Hematopoietic multipotent progenitor cell treated with erythropoietin and hydrocortisone succinate and interleukin-3 and kit ligand, for 6 days (in vitro differentiated cells): ENCODE results near the gene MSANTD7.
"Not testable (repeated sequence)": the region's sequence is repeated elsewhere in the genome, so short reads cannot be mapped to it uniquely, and the experiment has no call there.

Source experiments
- DNase-seq: peaks from one replicate; pipeline ENCODE4 v3.0.0-alpha.2; 2015

MSANTD7 gene

GRCh38 chr10:14837757-14838581 lies at the start of gene MSANTD7, which contains the start of the genes CDNF and HSPA14:
MSANTD7 (plus strand) TSS chr10:14838306; CDS start chr10:14842285, 3,979 bp downstream.
CDNF (minus strand) TSS chr10:14838037; CDS start chr10:14837946, 91 bp downstream.
HSPA14 (plus strand) TSS chr10:14838306; CDS start chr10:14838403, 97 bp downstream.
- DNase-seq, result peak; percentile 100

GRCh38 chr10:14798636-14799035 lies 39.5 kb upstream of the MSANTD7 start:
- peak; percentile 5 for DNase-seq

- DNase-seq, result no peak
Observed at GRCh38 chr10:14800397-14800796, 37.7 kb upstream of the MSANTD7 start.

- peak; percentile 8 for DNase-seq
Observed at GRCh38 chr10:14801723-14802122, 36.4 kb upstream of the MSANTD7 start.

DNA sequence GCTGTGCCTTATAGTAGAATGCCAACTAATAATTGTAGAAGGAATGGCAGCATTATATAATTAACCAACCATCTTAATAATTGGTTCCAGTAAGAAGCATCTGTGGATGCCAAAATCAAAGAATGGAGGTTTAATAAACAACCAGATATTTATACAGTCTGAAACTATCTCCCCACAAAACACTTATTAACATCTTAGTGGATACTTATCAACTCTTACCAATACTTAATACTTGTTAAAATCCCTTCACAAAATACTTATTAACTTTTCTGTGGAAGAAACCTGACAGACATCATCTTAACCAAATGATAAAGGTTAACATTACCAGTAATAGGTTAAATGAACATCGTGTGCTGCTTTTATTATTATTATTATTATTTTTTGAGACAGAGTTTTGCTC lies 34.3 kb upstream of the MSANTD7 start:
- DNase-seq, result no peak

GRCh38 chr10:14806318-14806717 lies 31.8 kb upstream of the MSANTD7 start:
- no peak for DNase-seq

- no peak for DNase-seq
Observed at GRCh38 chr10:14810969-14811953, 26.8 kb upstream of the MSANTD7 start.

DNA sequence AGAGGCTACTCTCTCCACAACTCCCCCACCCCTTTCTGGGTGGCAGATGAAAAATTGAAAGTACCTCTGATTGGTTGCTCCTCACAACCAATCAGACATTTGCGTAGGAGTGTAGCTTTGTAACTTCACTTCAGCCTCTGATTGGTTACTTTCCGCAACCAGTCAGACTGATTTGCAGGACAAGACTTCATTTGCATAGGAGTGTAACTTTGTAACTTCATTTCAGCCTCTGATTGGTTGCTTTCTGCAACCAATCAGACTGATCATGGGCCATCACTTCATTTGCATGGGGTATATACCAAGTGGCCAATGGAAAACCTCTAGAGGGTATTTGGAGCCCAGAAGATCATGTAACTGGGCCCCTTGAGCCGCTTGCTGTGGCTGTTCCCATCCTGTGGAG lies 25.8 kb upstream of the MSANTD7 start:
- no peak for DNase-seq

DNA sequence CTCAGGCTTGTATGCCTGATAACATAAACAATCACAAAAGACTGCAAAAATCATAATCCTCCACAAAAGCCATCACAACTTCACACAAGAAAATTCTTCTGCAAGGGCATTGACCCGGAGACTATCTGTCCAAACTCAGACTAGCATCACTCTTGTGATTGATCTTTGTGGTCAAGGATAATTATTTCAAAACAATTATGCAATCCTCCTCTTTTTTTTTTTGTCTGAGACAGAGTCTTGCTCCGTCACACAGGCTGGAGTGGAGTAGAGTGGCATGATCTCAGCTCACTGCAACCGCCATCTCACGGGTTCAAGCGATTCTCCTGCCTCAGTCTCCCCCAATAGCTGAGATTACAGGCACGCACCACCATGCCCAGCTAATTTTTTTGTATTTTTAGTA lies 22.4 kb upstream of the MSANTD7 start:
- no peak for DNase-seq

DNA sequence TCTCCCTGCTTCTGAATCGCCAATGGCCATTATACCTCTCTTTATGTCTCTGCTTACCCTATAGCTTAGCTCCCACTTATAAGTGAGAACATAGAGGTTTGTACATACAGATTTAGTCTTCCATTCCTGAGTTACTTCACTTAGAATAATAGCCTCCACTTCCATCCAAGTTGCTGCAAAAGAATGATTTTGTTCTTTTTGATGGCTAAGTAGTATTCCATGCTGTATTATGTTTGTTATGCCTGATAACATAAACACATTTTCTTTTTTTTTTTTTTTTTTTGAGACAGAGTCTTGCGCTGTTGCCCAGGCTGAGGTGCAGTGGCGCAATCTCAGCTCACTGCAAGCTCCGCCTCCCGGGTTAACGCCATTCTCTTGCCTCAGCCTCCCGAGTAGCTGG lies 21.4 kb upstream of the MSANTD7 start:
- DNase-seq, result not testable (repeated sequence)

- no peak for DNase-seq
Observed at GRCh38 chr10:14820010-14820774, 17.9 kb upstream of the MSANTD7 start.

GRCh38 chr10:14820775-14821154 lies 17.3 kb upstream of the MSANTD7 start:
- no peak for DNase-seq

DNA sequence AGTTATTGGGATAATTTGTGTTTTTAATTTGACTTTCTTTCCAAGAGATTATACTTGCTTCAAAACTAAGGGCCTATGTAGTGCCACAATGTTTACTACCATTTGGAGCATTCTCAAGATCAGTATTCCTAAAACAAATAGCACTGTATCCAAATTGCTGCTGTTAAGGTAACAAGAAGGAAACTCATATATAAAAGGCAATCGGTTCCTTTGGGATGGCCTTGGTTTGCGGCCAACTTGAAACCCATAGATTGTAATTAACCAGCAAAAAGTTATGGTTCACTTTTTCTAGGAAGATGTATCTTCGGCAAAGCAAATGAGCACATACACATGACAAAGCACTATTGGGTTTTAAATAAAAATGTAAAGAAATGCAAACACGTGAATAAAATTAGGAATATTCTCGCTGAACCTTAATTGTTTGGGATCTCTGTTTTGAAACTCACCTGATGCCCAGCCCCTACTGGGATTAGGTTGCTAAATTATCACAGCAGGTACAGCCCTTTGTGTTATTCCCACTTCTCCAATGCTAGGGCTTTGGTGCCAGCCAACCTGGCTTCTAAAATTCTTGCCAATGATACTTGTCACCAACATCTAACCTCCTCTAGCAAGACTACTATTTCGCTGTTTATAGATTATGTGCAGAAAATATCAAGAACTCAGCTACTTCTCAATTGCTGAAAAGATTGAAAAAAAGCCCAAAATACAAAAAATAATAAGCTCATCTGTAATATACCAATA lies 16.3 kb upstream of the MSANTD7 start:
- DNase-seq, result no peak

GRCh38 chr10:14822879-14823755 lies 15.0 kb upstream of the MSANTD7 start:
- DNase-seq, result peak; percentile 69

- no peak for DNase-seq
Observed at GRCh38 chr10:14823966-14824365, 14.1 kb upstream of the MSANTD7 start.

- DNase-seq, result no peak
Observed at GRCh38 chr10:14826076-14826829, 11.9 kb upstream of the MSANTD7 start.

GRCh38 chr10:14833106-14833505 lies 5.0 kb upstream of the MSANTD7 start:
- no peak for DNase-seq

GRCh38 chr10:14836208-14836607 lies 1.9 kb upstream of the MSANTD7 start:
- DNase-seq, result no peak

DNA sequence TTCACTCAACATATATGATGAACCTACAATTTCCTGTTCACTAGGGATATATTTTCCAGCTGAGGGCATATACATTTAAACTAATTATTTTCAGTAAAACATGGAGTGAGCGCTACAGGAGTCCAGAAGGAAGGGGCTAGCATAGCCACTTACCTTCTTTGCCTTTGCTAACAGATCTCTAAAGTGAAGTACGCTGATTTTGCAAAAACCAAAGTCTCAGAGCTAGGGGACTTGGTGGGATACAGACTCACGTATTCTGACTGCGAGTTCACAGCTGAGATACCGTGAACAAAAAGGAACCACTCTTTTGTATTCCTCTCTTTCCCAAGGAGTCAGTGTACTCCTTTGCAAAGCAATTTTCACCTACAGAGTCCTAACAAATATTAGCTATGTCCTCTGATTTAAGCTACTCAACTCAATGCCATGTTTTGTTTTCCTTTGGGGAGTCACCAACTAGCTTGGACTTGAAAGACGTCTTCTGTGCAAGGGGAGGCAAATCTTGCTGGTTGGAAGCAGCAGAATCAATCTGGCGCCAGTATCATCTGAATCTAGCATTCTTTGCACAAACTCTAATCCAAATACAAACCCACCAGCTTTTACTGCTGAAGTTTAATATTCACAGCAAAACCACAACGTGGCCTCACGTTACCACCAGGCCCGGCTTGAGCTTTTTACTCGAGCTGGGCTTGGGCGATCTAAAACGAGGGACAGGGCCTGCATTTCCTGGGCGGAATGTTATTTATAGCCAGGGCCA lies 926 bp upstream of the MSANTD7 start:
- DNase-seq, result no peak
